SK-N-SH treated with all-trans-retinoic acid at 6 μM for 48 hours (cell line): Measurements from ENCODE around the gene ALOX15.

Experiments
- PATZ1 ChIP-seq: fragments of 250-450 bp; sonication (Bioruptor Pico); IDR thresholded peaks from 2 replicates; pipeline ENCODE4 v1.8.0; 2020; ENCODE audit warnings: mild to moderate bottlenecking, moderate library complexity, borderline replicate concordance
- RARB ChIP-seq: fragments of 250-450 bp; sonication (Bioruptor Pico); IDR thresholded peaks from 2 replicates; pipeline ENCODE4 v1.8.0; 2021; ENCODE audit warnings: mild to moderate bottlenecking, moderate library complexity
- ZNF8 ChIP-seq: fragments of 450-650 bp; formaldehyde crosslinking; IDR thresholded peaks from 2 replicates; pipeline ENCODE4 v1.5.0; 2020; ENCODE audit warnings: mild to moderate bottlenecking, moderate library complexity

GRCh38 chr17:4607773-4608187 lies 33.7 kb downstream of the ALOX15 start:
- TF ChIP-seq PATZ1 (CRISPR knock-in tag) (no peak), RARB (CRISPR knock-in tag) (no peak), ZNF8 (CRISPR knock-in tag) (no peak)
